Epidermal melanocyte (primary cell): Measurements from ENCODE around the gene PICALM.
A peak's percentile ranks its signal among the peaks of the same experiment; 100 is the strongest.

ENCODE experiments used
- DNase-seq: peaks from one replicate; pipeline ENCODE4 v3.0.0; 2011; ENCODE audit warnings: low spot score; ENCODE audit not compliant: insufficient read length

The PICALM gene

DNA sequence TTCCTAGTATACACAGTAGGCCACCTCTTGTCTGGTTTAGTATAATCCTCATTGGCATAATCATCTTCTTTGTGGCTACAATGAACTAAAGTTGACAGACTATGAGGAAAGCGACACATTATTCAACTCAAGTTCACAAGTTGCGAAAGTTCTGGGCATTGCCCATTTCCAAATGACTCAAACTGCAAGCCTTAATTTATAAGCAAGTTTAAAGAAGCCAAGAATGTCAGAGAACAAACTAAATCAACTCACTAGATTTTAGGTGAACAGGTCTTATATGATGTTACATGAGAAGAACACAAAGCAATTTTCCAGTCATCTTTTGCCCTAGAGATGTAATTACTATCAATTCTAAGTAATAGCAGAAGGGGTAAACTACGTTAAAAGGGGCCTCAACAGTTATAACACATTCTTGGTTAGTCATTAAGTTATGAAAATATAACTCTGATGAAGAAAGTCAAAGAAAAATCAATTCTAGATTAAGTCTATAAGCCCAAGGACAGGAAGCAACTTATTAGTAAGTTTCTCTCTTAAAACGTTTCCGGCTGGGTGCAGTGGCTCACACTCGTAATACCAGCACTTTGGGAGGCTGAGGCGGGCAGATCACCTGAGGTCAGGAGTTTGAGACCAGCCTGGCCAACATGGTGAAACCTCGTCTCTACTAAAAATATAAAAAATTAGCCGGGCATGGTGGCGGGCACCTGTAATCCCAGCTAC, 21.5 kb downstream of the PICALM start:
- no peak for DNase-seq

- DNase-seq = no peak
Observed at GRCh38 chr11:86046116-86046515, 22.8 kb downstream of the PICALM start.

- DNase-seq = peak; percentile 27
Observed at GRCh38 chr11:86043765-86044503, 24.9 kb downstream of the PICALM start.

- peak; percentile 59 for DNase-seq
Observed at GRCh38 chr11:86041975-86042378, 26.9 kb downstream of the PICALM start.

GRCh38 chr11:86040919-86041850, 27.7 kb downstream of the PICALM start:
- DNase-seq = no peak

- DNase-seq = no peak
Observed at GRCh38 chr11:86039094-86039493, 29.8 kb downstream of the PICALM start.

GRCh38 chr11:86037743-86038142, 31.1 kb downstream of the PICALM start:
- DNase-seq = no peak

GRCh38 chr11:86035920-86036319, 33.0 kb downstream of the PICALM start:
- no peak for DNase-seq

DNA sequence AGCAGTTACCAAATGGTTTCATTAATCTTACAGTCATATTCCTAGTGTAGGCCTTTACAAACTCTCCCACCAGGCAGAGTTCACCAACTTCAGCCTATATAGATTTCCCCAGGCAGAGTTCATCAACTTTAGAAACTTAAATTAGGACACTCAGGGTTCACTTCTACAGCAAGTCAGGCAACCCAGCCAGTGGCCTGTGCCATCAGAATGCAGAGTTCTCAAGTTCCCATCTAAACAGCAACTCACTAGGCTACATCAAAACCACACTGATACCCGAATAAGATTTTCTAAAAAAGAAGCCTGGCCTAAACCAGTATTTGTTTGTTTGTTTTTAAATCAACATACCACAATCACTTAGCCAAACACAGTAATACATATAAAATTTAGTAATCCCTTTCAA, 33.7 kb downstream of the PICALM start:
- no peak for DNase-seq

GRCh38 chr11:86034710-86035109, 34.2 kb downstream of the PICALM start:
- DNase-seq = no peak

- no peak for DNase-seq
Observed at GRCh38 chr11:86021377-86021776, 47.5 kb downstream of the PICALM start.

GRCh38 chr11:86018249-86018648, 50.6 kb downstream of the PICALM start:
- DNase-seq = no peak

- DNase-seq = no peak
Observed at GRCh38 chr11:86016451-86016850, 52.4 kb downstream of the PICALM start.

DNA sequence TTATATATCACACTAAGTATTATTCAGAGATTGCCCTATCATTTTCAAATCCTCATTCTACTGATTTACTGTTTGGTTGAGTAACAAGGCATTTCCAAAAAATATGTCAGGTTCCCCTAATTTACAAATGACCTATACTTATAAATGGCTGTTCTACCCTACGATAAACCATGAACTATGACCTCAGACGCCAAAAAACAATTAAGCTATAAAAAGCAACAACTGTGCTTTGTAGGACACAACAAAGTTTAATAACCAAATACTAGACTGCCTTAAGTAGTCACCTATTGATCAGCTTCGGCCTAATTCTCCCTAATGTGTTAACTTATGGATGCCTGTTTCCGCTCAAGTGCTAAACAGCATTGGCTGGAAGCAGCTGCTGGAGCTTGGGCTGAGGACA, 53.2 kb downstream of the PICALM start:
- DNase-seq = no peak

- DNase-seq = peak; percentile 77
Observed at GRCh38 chr11:86014221-86014620, 54.7 kb downstream of the PICALM start.

DNA sequence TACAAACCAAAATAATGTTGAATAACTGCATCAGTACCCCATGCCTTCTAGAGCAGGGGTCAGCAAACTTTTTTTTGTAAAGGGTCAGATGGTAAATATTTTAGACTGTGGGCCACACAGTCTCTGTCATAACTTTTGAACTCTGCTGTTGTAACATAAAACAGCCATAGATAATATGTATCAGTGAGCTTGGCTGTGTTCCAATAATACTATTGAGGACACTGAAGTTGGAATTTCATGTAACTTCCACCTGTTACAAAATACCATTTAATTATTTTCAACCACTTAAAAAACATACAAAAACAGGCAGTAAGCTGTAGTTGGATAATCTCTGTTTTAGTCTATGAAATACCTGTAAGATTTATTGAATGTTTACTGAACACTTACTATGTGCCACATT, 55.2 kb downstream of the PICALM start:
- DNase-seq = no peak

DNA sequence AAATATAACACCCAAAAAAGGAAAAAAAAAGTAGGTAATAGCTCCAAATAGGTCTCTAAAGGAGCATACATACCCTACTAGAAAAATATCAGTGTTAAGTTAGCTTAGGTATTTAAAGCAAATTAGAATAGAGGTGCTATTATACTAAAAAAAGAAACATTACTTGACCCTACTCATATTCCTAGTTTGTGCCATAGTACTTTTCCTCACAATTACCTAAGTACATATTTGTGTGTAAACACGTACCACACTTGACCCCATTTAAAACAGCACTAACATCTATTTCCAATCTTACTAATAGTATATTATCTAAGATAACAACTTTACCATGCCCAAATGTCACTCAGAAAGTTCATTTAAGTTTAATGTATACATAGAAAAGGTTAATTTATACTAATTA, 57.7 kb downstream of the PICALM start:
- DNase-seq = no peak

DNA sequence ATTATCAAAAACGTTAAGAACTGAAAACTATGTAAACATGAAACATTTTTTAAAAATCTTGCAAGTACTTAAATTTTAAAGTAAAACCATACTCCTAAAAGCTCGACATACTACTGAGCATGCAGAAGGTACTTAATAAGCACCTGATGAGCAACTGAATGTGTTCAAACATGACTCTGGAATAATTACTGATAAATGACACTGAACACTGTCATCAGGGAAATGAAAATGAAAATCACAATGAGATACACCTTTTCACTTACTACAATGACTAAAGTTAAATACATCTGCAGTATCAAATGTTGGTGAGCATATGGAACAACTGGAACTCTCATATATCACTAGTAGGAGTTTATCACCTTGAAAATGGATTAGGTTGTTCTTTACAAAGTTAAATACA, 65.2 kb downstream of the PICALM start:
- DNase-seq = no peak

DNA sequence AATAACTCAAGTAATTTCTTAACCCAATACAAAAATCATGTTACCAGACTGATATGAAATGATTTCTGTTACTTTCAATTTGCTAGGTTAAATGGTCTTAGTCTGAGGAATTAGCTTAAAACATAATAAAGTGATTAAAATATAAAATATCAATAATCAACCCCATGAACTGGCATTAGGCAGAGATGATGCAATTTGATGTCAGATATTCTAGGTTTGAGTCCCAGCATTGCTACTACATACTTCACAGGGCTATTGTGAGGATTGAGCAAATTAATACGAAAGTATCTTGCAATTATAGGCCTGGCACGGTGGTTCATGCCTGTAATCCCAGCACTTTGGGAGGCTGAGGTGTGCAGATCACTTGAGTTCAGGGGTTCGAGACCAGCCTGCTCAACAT, 66.5 kb downstream of the PICALM start:
- DNase-seq = no peak

GRCh38 chr11:85991508-85991907, 77.4 kb downstream of the PICALM start:
- DNase-seq = no peak

DNA sequence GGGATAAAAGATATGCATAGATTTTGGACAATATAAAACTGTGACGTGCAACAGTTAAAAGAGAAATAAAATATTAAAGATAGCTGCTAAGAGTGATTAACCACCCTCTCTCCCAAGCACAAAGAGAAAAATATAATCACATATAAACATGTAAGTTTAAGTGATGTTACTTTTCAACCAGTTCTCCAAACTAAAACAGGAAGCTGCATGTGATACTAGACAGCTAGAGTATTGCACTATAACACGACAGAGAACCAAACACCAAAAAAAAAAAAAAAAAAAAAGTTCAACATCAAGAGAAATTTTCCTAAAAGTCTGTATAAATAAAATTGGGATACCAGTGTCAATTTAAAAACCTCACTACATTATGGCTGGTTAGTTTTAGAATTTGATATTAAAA, 79.1 kb downstream of the PICALM start:
- DNase-seq = no peak

- no peak for DNase-seq
Observed at GRCh38 chr11:85988780-85989179, 80.1 kb downstream of the PICALM start.
